H9 (cell line): ENCODE data around the gene SPATA20. TPM values are rescaled to one million over a fixed set of nuclear protein-coding genes. Genes with fewer than 3 reads are reported as not detected.
A peak's percentile ranks its signal among the peaks of the same experiment; 100 is the strongest.

Experiments used
- DNase-seq: peaks from one replicate; pipeline ENCODE4 v3.0.0-alpha.2; 2017
- H2AFZ ChIP-seq: one replicate; pipeline ENCODE4 v1.6.1; 2013; ENCODE audit warnings: mild to moderate bottlenecking, low read length, control low read depth, moderate library complexity
- H2AK5ac ChIP-seq: 2 replicates; pipeline ENCODE4 v1.6.1; 2013; ENCODE audit warnings: low read length, control low read depth, mixed read lengths; ENCODE audit not compliant: insufficient read length
- H2BK120ac ChIP-seq: one replicate; pipeline ENCODE4 v1.6.1; 2013; ENCODE audit warnings: low read depth, mild to moderate bottlenecking, low read length, control low read depth, inconsistent platforms; ENCODE audit not compliant: poor library complexity, severe bottlenecking
- H2BK12ac ChIP-seq: 2 replicates; pipeline ENCODE4 v1.6.1; 2013; ENCODE audit warnings: low read length, control low read depth, mixed read lengths, low read depth; ENCODE audit not compliant: insufficient read length
- H2BK15ac ChIP-seq: 2 replicates; pipeline ENCODE4 v1.6.1; 2013; ENCODE audit warnings: low read depth, low read length, control low read depth
- H2BK20ac ChIP-seq: one replicate; pipeline ENCODE4 v1.6.1; 2013; ENCODE audit warnings: low read depth, mild to moderate bottlenecking, low read length, control low read depth, inconsistent platforms; ENCODE audit not compliant: poor library complexity, severe bottlenecking
- H2BK5ac ChIP-seq: 2 replicates; pipeline ENCODE4 v1.6.1; 2013; ENCODE audit warnings: low read length, control low read depth, mixed read lengths; ENCODE audit not compliant: insufficient read length
- H3K14ac ChIP-seq: 2 replicates; pipeline ENCODE4 v1.6.1; 2013; ENCODE audit warnings: low read length, control low read depth; ENCODE audit not compliant: insufficient read depth
- H3K18ac ChIP-seq: 2 replicates; pipeline ENCODE4 v1.6.1; 2013; ENCODE audit warnings: low read depth, mild to moderate bottlenecking, mixed read lengths, low read length, control low read depth; ENCODE audit not compliant: insufficient read length
- H3K23ac ChIP-seq: 2 replicates; pipeline ENCODE4 v1.6.1; 2013; ENCODE audit warnings: low read length, control low read depth, mixed read lengths, low read depth; ENCODE audit not compliant: insufficient read length
- H3K23me2 ChIP-seq: 2 replicates; pipeline ENCODE4 v1.6.1; 2013; ENCODE audit warnings: low read depth, mild to moderate bottlenecking, mixed read lengths, low read length, control low read depth; ENCODE audit not compliant: insufficient read length, poor library complexity, severe bottlenecking
- H3K27ac ChIP-seq: 2 replicates; pipeline ENCODE4 v1.5.1; 2013; ENCODE audit warnings: low read length, control low read depth, mixed read lengths, low read depth; ENCODE audit not compliant: insufficient read length
- H3K27me3 ChIP-seq: 2 replicates; pipeline ENCODE4 v1.6.1; 2013; ENCODE audit warnings: low read length, control low read depth, inconsistent platforms; ENCODE audit not compliant: insufficient read depth
- H3K4ac ChIP-seq: 2 replicates; pipeline ENCODE4 v1.6.1; 2013; ENCODE audit warnings: low read depth, mild to moderate bottlenecking, control low read depth, inconsistent platforms, low read length, moderate library complexity
- H3K4me1 ChIP-seq: 2 replicates; pipeline ENCODE4 v1.6.1; 2013; ENCODE audit warnings: low read length, control low read depth, inconsistent platforms; ENCODE audit not compliant: insufficient read depth
- H3K4me2 ChIP-seq: 2 replicates; pipeline ENCODE4 v1.6.1; 2013; ENCODE audit warnings: low read length, control low read depth, mixed read lengths; ENCODE audit not compliant: insufficient read length, insufficient read depth
- H3K56ac ChIP-seq: 2 replicates; pipeline ENCODE4 v1.6.1; 2013; ENCODE audit warnings: low read depth, mild to moderate bottlenecking, mixed read lengths, low read length, control low read depth; ENCODE audit not compliant: insufficient read length
- H3K79me1 ChIP-seq: 2 replicates; pipeline ENCODE4 v1.6.1; 2013; ENCODE audit warnings: low read depth, mild to moderate bottlenecking, moderate library complexity, low read length, control low read depth, inconsistent platforms; ENCODE audit not compliant: insufficient read depth, poor library complexity, severe bottlenecking
- H3K79me2 ChIP-seq: 2 replicates; pipeline ENCODE4 v1.6.1; 2013; ENCODE audit warnings: low read length, control low read depth, inconsistent platforms; ENCODE audit not compliant: insufficient read depth
- H3K9ac ChIP-seq: 2 replicates; pipeline ENCODE4 v1.6.1; 2013; ENCODE audit warnings: low read length, control low read depth, mixed read lengths; ENCODE audit not compliant: insufficient read length; ENCODE audit errors: extremely low read depth
- H3K9me3 ChIP-seq: one replicate; pipeline ENCODE4 v1.6.1; 2013; ENCODE audit warnings: low read depth, low read length, inconsistent platforms; ENCODE audit not compliant: control insufficient read depth
- H3T11ph ChIP-seq: one replicate; pipeline ENCODE4 v1.6.1; 2013; ENCODE audit warnings: mild to moderate bottlenecking, low read length, control low read depth, inconsistent platforms
- H4K20me1 ChIP-seq: one replicate; pipeline ENCODE4 v1.6.1; 2013; ENCODE audit not compliant: control insufficient read depth, insufficient read length, insufficient read depth
- H4K5ac ChIP-seq: 2 replicates; pipeline ENCODE4 v1.6.1; 2013; ENCODE audit warnings: low read depth, mild to moderate bottlenecking, mixed read lengths, low read length, control low read depth; ENCODE audit not compliant: insufficient read length
- H4K8ac ChIP-seq: replicated peaks from 2 replicates; pipeline ENCODE4 v1.6.1; 2013; ENCODE audit warnings: low read length, control low read depth, mixed read lengths, low read depth; ENCODE audit not compliant: insufficient read length
- H4K91ac ChIP-seq: 2 replicates; pipeline ENCODE4 v1.6.1; 2013; ENCODE audit warnings: low read depth, mild to moderate bottlenecking, moderate library complexity, mixed read lengths, low read length, control low read depth; ENCODE audit not compliant: insufficient read length
- H3K27ac Mint-ChIP-seq, 3 experiments: 2 replicates in 2 of 3; 3 replicates in 1 of 3; pipeline ENCODE4 v1.8.0; 2020 to 2021; ENCODE audit warnings: mixed read lengths in 3 of 3, mild to moderate bottlenecking in 1 of 3, moderate library complexity in 1 of 3
- H3K27me3 Mint-ChIP-seq: 2 replicates; pipeline ENCODE4 v1.8.0; 2021; ENCODE audit warnings: low read depth, mild to moderate bottlenecking, moderate library complexity, mixed read lengths
- H3K36me3 Mint-ChIP-seq, 3 experiments: 2 replicates in 2 of 3; 3 replicates in 1 of 3; pipeline ENCODE4 v1.8.0; 2020 to 2021; ENCODE audit warnings: low read depth in 3 of 3, mixed read lengths in 3 of 3; ENCODE audit not compliant: insufficient read depth in 1 of 3
- H3K4me1 Mint-ChIP-seq, 2 experiments: 2 replicates each; pipeline ENCODE4 v1.8.0; 2020; ENCODE audit warnings: mixed read lengths in 2 of 2
- H3K4me3 Mint-ChIP-seq, 2 experiments: 2 replicates in 1 of 2; 3 replicates in 1 of 2; pipeline ENCODE4 v1.8.0; 2020 to 2021; ENCODE audit warnings: mild to moderate bottlenecking in 2 of 2, mixed read lengths in 2 of 2, moderate library complexity in 1 of 2
- H3K9me3 Mint-ChIP-seq, 2 experiments: 2 replicates in 1 of 2; 3 replicates in 1 of 2; pipeline ENCODE4 v1.8.0; 2020; ENCODE audit warnings: mild to moderate bottlenecking in 2 of 2, mixed read lengths in 2 of 2, moderate library complexity in 1 of 2
- CTCF ChIP-seq: fragments of 200-600 bp; sonication (generic); conservative IDR thresholded peaks from 3 replicates; pipeline ENCODE4 v1.8.0; 2021; ENCODE audit warnings: antibody characterized with exemption, mild to moderate bottlenecking
- WGBS: extraction: QIAGEN DNeasy Blood & Tissue Kit; methylation state at CpG from one replicate; pipeline ENCODE4 v1.1.7; 2013; ENCODE audit warnings: missing lambda C conversion rate, low lambda C conversion rate, mixed read lengths; ENCODE audit not compliant: insufficient read length; ENCODE audit errors: extremely low coverage; 5-methylcytosine and 5-hydroxymethylcytosine counted together
- total RNA-seq: library from RNA; stranded (reverse); gene quantifications from 2 replicates; pipeline ENCODE4 v1.2.1, GENCODE V29; 2021

SPATA20 gene
- total RNA-seq, 1 experiment from 2014 or later: 23.9 TPM

- H3K4me2 ChIP-seq: no peak overlapping the region
- no peak overlapping the region for H3K23ac ChIP-seq
- no peak overlapping the region for H2AK5ac ChIP-seq
- H3K79me1 ChIP-seq: no peaks in the 10 kb centered on the region
- no peak overlapping the region for H2BK120ac ChIP-seq
- no peak for TF ChIP-seq CTCF
- Mint-ChIP-seq H3K36me3 (no peaks in the 10 kb centered on the region), H3K27me3 (peaks cover 14% of the 10 kb centered on the region), H3K4me3 (no peak overlapping the region), H3K27ac (peak overlapping the region in 1 of 3 experiments; percentile 19; a peak in 1 of 7 replicates), H3K4me1 (peaks cover 19 to 36% of the 10 kb centered on the region in 2 experiments), H3K9me3 (no peaks in the 10 kb centered on the region; a peak in 1 of 5 replicates)
- no peaks in the 10 kb centered on the region for H3K4me1 ChIP-seq
- H3K56ac ChIP-seq: no peak overlapping the region
- no peaks in the 10 kb centered on the region for H3K27me3 ChIP-seq
- no peak overlapping the region for H2BK20ac ChIP-seq
- H3K9me3 ChIP-seq: no peaks in the 10 kb centered on the region
- no peak overlapping the region for H2BK5ac ChIP-seq
- H3K27ac ChIP-seq: no peak overlapping the region
- no peak overlapping the region for H2BK15ac ChIP-seq
- H3K18ac ChIP-seq: no peak overlapping the region
- no peak overlapping the region for H3K9ac ChIP-seq
- H3T11ph ChIP-seq: no peak overlapping the region
- no peak overlapping the region for H3K4ac ChIP-seq
- no peak for DNase-seq
- WGBS: no CpG with 5 or more reads among the region's 3 CpGs
- no peak overlapping the region for H4K91ac ChIP-seq
- H2BK12ac ChIP-seq: no peak overlapping the region
- H4K20me1 ChIP-seq: no peaks in the 10 kb centered on the region
- H3K14ac ChIP-seq: no peak overlapping the region
- H4K5ac ChIP-seq: no peak overlapping the region
- H3K23me2 ChIP-seq: no peaks in the 10 kb centered on the region
- H2AFZ ChIP-seq: no peak overlapping the region
- no peak overlapping the region for H4K8ac ChIP-seq
- H3K79me2 ChIP-seq: no peaks in the 10 kb centered on the region
Observed at GRCh38 chr17:50514388-50514787, 32.6 kb upstream of the SPATA20 start.
